ENCODE measurements around the gene PIGN.

PIGN gene

DNA sequence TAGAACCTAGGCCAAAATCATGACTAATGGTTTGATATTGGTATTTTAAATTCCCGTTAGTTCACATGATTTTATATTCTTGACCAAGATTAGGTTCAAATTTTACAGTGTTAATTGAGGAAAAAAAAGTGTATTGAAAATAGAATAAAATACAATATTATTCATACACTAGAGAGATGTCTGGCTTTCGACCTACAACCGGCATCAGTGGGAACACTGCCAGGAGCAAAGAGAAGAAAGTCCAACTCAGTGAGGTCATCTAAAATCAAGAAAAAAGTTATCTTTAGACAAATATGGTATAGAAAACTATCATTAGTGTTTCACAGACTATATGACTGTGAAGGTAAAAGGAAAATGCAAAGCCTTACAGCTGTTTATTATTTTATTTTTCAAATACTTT lies 81.5 kb downstream of the PIGN start:
- DNase-seq, result no peak

DNA sequence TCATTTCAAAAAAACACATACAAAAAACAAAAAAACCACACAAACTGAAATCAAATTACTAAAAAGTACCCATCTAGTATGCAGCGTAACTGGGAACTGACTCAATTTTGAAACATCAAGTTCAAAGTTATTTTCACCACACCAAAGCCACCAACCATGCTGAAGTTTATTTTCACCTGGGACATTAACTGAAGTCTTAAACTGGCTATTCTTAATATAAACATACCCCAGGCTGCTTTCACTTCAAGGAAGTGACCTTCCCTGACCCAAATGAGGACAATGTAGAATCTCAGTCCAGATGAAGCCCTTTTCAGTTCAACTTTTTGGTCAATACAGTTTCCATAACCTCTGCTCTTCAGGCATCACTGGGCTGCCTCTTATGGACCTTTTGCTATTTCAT lies 84.6 kb downstream of the PIGN start:
- no peak for DNase-seq

- peak in 1 of 2 experiments; percentile 4 for DNase-seq
Measured at GRCh38 chr18:62101321-62101721, 85.5 kb downstream of the PIGN start.

- no peak for DNase-seq
Measured at GRCh38 chr18:62098960-62099359, 87.9 kb downstream of the PIGN start.

DNA sequence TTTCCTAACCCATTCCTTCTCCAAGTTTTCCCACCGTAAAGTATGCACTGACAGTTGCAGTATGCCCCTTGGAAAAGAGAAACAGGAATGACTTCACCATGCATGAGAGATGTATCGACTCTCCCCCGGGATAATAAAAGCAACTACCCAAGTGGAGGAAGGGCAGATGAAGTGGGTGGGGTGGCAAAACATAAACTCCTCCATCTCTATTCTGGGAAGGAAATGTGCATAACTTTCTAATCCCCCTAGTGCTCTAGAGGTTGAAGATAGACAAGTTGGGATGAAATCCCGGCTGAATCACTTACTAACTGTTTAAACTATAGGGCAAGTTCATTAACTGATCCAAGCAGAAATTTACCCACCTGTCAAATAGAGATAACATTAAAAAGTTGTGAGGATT lies 89.2 kb downstream of the PIGN start:
- no peak for DNase-seq

GRCh38 chr18:62091487-62092120 lies 95.3 kb downstream of the PIGN start:
- DNase-seq, result no peak

DNA sequence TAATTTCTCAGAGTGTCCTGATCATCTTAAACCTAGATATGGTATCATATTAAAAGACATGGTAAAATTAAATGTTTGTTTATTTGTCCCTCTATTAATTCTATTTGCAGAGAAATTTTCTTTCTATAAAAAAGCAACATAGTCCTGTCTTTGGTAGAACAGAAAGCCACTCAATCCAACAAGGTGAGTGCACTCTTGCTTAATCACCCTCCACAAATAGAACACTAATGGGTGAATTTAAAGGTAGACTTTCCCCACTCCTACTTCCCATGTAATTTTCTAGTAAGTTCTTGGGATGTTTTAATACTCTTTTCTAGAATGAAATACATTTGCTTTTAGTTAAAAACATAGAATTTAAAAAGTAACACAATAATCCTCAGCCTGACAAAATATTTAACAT lies 97.7 kb downstream of the PIGN start:
- DNase-seq, result no peak

DNA sequence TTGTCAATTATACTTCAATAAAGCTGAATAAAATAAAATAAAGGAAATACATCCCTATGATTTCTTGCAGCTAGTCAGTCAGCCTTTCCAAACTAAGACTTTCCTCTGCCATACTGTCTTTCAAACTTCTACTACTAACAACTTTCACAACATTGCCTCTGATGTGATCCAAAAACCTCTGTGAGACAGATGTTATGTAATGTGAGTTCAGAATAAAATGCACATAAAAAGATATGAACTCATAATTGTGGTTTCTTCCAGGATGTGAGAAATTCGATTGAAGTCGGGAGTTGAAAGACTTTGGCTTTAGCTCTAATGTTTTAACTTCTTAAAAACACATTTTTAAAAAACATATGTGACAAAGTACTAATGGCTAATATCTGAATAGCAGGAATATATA lies 98.7 kb downstream of the PIGN start:
- no peak for DNase-seq

DNA sequence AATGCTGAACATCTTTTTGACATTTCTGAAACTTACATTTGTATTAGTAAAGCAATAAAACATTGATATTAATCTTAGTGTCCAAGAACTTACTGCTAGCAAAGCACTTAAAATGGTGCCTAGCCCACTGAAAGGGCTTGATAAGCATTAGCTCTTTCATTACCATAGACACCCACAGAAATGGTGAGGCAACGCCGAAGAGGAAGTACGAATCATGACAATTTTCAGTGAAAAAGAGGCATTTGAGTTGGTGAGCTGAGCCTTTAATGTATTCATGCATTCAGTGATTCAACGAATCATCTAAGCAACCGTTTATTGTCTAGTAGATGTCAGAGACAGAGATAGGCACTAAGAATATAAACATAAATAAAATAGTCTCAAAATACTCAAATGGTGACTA lies 101.1 kb downstream of the PIGN start:
- no peak for DNase-seq

DNA sequence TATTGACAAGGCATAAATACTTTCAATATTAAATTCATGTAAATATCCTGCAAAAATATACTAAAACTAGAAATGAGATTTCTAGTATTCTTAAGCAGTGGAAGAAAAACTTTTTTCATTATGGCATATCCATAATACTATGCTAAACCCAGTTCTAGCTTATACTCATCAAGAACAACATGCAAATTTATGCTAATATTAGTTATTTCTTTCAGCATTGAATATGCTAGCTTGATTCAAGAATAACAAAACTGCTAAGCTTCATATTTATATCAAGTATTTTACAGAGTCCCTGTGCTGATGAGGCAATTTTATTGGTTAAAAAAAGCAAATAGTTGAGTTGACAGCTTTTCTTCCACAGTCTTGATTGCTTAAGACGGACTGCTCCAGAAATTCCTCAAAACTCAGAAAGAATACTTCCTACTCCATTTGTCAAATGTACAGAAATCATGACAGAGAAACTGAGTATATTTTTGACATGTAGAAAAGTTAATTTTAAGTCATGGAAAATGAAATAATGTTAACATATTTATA lies 105.0 kb downstream of the PIGN start:
- no peak for DNase-seq

- DNase-seq, result no peak
Measured at GRCh38 chr18:62081248-62081647, 105.6 kb downstream of the PIGN start.

GRCh38 chr18:62080172-62080900 lies 106.5 kb downstream of the PIGN start:
- DNase-seq, result no peak

DNA sequence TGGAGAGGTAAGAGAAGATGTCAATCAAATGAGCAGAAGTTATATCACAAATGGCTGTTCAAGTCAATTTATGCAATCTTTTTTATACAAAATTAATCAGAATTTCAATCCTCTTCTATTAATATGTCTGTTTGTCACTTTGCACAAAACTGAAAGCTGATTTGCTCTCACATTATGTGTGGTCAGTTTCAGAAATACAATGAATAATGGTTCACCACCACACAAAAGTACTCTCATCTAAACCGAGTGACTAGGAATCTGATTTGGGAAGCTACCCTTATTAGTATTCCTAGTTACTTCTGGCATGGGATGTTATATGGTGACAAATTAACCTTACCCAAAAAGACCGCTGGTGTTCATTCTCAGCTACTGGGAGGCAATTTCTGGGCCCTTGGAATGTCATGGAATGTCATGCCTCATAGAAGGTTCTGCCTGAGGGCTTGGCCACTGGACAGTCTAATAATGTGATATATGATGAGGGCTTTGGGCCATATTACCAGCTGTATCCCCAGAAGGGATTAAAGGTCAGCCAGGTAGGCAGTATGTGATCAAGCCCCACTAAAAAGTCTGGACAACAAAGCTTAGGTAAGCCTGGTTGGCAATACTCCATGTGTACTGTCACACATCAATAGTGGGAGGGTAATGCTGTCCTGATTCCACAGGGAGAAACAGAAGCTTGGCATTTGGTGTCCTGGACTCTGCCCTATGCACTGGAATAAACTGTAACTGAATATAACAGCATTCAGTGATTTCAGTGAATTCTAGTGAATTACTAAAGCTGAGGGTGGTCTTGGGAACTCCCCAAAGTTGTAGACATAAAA lies 113.2 kb downstream of the PIGN start:
- DNase-seq, result no peak

DNA sequence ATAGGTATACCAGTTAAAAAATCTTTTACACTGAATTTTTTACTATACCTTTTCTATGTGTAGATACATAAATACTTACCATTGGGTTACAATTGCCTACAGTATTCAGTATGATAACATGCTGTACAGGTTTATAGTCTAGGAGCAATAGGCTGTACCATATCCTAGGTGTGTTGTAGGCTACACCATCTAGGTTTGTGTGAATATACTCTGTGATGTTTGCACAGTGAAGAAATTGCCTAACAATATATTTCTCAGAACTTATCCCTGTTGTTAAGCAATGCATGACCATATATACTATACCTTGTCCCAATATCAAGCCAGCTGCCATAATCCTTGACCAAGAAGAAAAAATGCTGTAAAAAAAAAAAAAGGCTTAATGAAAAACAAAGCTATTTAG lies 114.5 kb downstream of the PIGN start:
- no peak for DNase-seq

DNA sequence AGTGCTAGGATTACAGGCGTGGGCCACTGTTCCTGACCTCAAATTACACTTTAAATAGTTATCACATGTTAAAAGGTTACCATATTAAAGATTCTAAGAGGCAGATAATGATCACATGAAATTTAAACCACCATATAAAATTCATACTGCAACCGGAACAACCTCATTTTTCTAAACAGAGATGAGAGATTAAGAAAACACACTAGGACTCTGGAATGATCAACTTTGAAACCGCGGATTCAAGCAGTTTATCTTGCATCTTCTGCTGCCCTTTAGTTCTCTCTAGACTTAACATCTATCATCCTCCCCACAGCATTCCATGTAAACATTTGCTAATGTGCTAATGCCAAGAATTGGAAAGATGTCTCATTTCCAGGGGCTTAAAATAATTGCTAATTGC lies 115.8 kb downstream of the PIGN start:
- DNase-seq, result no peak

GRCh38 chr18:62070302-62070701 lies 116.6 kb downstream of the PIGN start:
- DNase-seq, result no peak

DNA sequence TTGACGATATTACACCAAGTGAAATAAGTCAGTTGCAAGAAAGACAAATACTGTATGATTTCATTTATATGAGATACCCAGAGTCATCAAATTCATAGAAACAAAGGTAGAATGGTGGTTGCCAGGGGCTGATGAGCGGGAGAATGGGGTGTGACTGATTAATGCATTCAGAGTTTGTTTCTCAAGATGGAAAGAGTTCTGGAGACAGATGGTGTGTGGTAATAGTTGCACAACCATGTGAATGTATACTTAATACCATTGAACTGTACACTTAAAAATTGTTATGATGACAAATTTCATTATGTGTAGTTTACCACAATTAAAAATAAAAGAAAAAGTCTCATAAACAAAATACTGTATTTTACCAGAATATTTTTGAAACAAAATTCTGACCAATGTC lies 117.3 kb downstream of the PIGN start:
- peak in 1 of 2 experiments; percentile 38 for DNase-seq

DNA sequence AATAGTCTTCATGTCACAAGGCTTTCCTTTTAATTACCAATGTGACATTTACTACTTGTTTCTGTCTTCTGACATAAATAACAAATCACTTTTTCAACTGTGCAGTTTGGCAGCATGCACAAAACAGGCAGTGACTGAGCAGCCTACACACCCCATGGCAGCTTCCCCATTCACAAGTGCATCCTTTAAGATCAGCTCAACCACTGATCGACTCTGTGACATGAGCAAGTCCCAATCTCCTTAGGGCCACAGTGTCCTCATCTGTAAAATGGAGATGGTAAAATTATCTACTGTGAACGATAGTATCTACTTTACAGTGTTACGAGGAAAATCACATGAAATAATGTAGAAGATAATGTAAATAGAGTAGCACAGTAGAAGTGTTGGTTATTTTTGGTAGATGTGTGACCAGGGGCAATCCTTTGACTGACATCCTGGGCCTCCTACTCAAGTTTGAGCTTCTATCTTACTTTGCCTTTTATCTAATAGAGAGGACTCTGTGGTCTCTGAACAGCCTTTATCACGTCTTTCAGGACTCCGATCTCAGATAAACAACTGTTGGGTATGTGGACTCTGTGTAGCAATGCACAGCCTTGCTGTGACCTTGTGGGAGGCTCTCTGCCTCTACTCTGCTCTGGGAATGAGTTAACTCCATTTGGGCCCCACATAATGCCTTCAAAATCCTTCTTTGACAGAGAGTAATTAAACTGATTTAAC lies 120.6 kb downstream of the PIGN start:
- no peak for DNase-seq

DNA sequence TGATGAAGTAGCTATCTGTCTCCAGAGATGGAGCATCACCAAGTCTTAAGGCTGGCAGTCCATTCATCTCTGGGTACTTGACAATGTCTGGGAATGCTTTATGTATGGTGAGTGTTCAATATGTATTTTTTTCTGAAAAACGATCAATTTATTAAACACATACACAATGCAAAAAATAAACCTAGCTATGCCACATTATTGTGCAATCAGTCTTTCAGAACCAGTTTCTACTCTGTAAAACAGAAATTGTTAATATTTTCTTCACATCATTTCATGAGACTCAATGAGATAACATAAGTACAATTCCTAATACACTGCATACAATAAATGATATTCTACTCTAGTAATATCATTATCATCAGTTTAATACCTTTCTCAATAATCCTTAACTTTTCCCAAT lies 122.5 kb downstream of the PIGN start:
- no peak for DNase-seq

GRCh38 chr18:62061821-62062478 lies 124.9 kb downstream of the PIGN start:
- no peak for DNase-seq

- DNase-seq, result no peak
Measured at GRCh38 chr18:62060820-62061219, 126.0 kb downstream of the PIGN start.

DNA sequence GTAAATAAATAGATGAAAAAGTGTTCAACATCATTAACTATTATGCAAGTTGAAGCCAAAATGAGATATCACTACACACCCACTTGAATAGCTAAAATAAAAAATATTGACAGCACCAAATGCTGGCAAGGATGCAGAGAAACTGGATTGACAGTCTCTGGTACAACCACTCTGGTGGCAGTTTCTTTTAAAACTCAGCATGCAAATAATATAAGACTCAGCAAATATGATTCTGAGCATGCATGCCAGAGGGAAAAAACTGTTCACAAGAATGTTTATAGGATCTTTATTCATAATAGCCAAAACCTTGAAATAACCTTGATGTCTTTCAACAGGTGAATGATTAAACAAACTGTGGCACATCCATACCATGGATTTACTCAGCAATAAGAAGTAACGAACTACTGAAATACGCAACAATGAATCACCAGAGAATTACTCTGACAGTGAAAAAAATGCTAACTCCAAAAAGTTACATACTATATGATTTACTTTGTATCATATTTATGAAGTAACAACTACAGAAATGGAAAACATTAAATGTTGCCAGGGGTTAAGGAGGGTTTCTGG lies 131.8 kb downstream of the PIGN start:
- no peak for DNase-seq
